A673 (cell line): ENCODE measurements around the gene KIF5A. TPM values are rescaled to one million over a fixed set of nuclear protein-coding genes. Genes with fewer than 3 reads are reported as not detected.
"Not testable (repeated sequence)": the region's sequence is repeated elsewhere in the genome, so short reads cannot be mapped to it uniquely, and the experiment has no call there.

ENCODE experiments used
- BruUV-seq: library from RNA; stranded (reverse); fragments of 400-500 nt; replicated peaks from 2 replicates; lab custom pipeline; 2021; lab: Mats Ljungman, UMichigan
- CTCF ChIA-PET: fragments of 300-600 bp; sonication (Branson Sonifier 250); formaldehyde crosslinking; loops from one replicate; lab custom pipeline; 2022; ENCODE audit warnings: antibody characterized with exemption; lab: Charles Lee
- POLR2A ChIA-PET: fragments of 300-600 bp; sonication (Branson Sonifier 250); formaldehyde crosslinking; loops from one replicate; lab custom pipeline; 2022; ENCODE audit warnings: antibody characterized with exemption; ENCODE audit not compliant: low non-redundant PET; lab: Charles Lee
- DNase-seq: peaks from one replicate; pipeline ENCODE4 v3.0.0-alpha.2; 2015; ENCODE audit warnings: low spot score
- H3K27ac ChIP-seq: fragments of 200-600 bp; sonication (generic); 2 replicates; pipeline ENCODE4 v1.5.1; 2016; ENCODE audit warnings: mixed run types, low read depth, mild to moderate bottlenecking, mixed read lengths, antibody characterized with exemption, low read length; ENCODE audit not compliant: poor library complexity, severe bottlenecking
- H3K27me3 ChIP-seq: fragments of 200-600 bp; sonication (generic); replicated peaks from 2 replicates; pipeline ENCODE4 v1.6.1; 2017; ENCODE audit warnings: mixed run types, low read depth, mild to moderate bottlenecking, mixed read lengths, antibody characterized with exemption, low read length; ENCODE audit not compliant: insufficient read depth, poor library complexity
- H3K36me3 ChIP-seq: fragments of 200-600 bp; sonication (generic); 2 replicates; pipeline ENCODE4 v1.6.1; 2016; ENCODE audit warnings: mixed run types, mild to moderate bottlenecking, mixed read lengths, antibody characterized with exemption, low read length; ENCODE audit not compliant: insufficient read depth, poor library complexity, severe bottlenecking
- H3K4me1 ChIP-seq: fragments of 200-600 bp; sonication (generic); 2 replicates; pipeline ENCODE4 v1.6.1; 2017; ENCODE audit warnings: mixed run types, mild to moderate bottlenecking, mixed read lengths, antibody characterized with exemption, low read length; ENCODE audit not compliant: insufficient read depth, poor library complexity, severe bottlenecking
- H3K4me3 ChIP-seq: fragments of 200-600 bp; sonication (generic); 2 replicates; pipeline ENCODE4 v1.5.1; 2016; ENCODE audit warnings: low read depth, mixed run types, mild to moderate bottlenecking, mixed read lengths, low read length; ENCODE audit not compliant: poor library complexity, severe bottlenecking
- H3K9me3 ChIP-seq: fragments of 200-600 bp; sonication (generic); 2 replicates; pipeline ENCODE4 v1.6.1; 2016; ENCODE audit warnings: mixed run types, low read depth, mild to moderate bottlenecking, mixed read lengths, antibody characterized with exemption, low read length; ENCODE audit not compliant: poor library complexity, severe bottlenecking
- CTCF ChIP-seq: fragments of 300-800, 200-600 bp; sonication (generic); conservative IDR thresholded peaks from 2 replicates; pipeline ENCODE4 v1.5.1; 2017; ENCODE audit warnings: low read depth, mild to moderate bottlenecking, antibody characterized with exemption, low read length, moderate library complexity, mixed read lengths
- EZH2 ChIP-seq: fragments of 200-600 bp; sonication (generic); IDR thresholded peaks from 2 replicates; pipeline ENCODE4 v1.6.1; 2017; ENCODE audit warnings: borderline replicate concordance, low read depth, mild to moderate bottlenecking, mixed read lengths, antibody characterized with exemption, low read length; ENCODE audit not compliant: poor library complexity, severe bottlenecking
- intact Hi-C: fragments of 100-400 bp; cut with micrococcal nuclease; formaldehyde crosslinking; loops from one replicate; pipeline ENCODE4 v1.10.0; 2022; ENCODE audit not compliant: unreplicated experiment
- total RNA-seq: library from RNA; stranded (reverse); gene quantifications from 2 replicates; pipeline ENCODE4 v1.2.3, GENCODE V29; 2021

KIF5A gene
- total RNA-seq, 1 experiment from 2014 or later, result 2.1 TPM

GRCh38 chr12:57564178-57564740 is 14.4 kb downstream of the KIF5A start:
- intact Hi-C loops, result no loop called here
- BruUV-seq, result no TSS peak
- no peak overlapping the region for H3K4me3 ChIP-seq
- TF ChIP-seq CTCF, result no peak
- TF ChIP-seq EZH2, result no peak
- no peaks in the 10 kb centered on the region for H3K4me1 ChIP-seq
- CTCF ChIA-PET, result no interaction called here
- POLR2A ChIA-PET, result no interaction called here
- H3K27me3 ChIP-seq, result no peaks in the 10 kb centered on the region
- DNase-seq, result no peak
- no peaks in the 10 kb centered on the region for H3K9me3 ChIP-seq
- H3K27ac ChIP-seq, result no peak overlapping the region
- no peaks in the 10 kb centered on the region for H3K36me3 ChIP-seq

GRCh38 chr12:57568838-57569237 is 19.0 kb downstream of the KIF5A start:
- no peaks in the 10 kb centered on the region for H3K27me3 ChIP-seq
- ChIA-PET CTCF (no interaction called here), POLR2A (no interaction called here)
- TF ChIP-seq EZH2, result no peak
- TF ChIP-seq CTCF, result no peak
- no peaks in the 10 kb centered on the region for H3K36me3 ChIP-seq
- no peak overlapping the region for H3K27ac ChIP-seq
- no peak for DNase-seq
- BruUV-seq, result no TSS peak
- H3K9me3 ChIP-seq, result no peaks in the 10 kb centered on the region
- H3K4me1 ChIP-seq, result no peaks in the 10 kb centered on the region
- intact Hi-C loops, result no loop called here
- H3K4me3 ChIP-seq, result no peak overlapping the region

GRCh38 chr12:57569858-57570257 is 20.0 kb downstream of the KIF5A start:
- DNase-seq, result no peak
- no peak overlapping the region for H3K4me3 ChIP-seq
- TF ChIP-seq EZH2, result no peak
- no peak for TF ChIP-seq CTCF
- POLR2A ChIA-PET, result no interaction called here
- intact Hi-C loops, result no loop called here
- CTCF ChIA-PET, result no interaction called here
- H3K27me3 ChIP-seq, result no peaks in the 10 kb centered on the region
- H3K27ac ChIP-seq, result no peak overlapping the region
- H3K4me1 ChIP-seq, result no peaks in the 10 kb centered on the region
- no TSS peak for BruUV-seq
- no peaks in the 10 kb centered on the region for H3K9me3 ChIP-seq
- H3K36me3 ChIP-seq, result no peaks in the 10 kb centered on the region

- CTCF ChIA-PET, result interaction anchor here (1.3 kb wide), 1 partner anchor 13 kb away, joined by 4 read pairs; no protein-coding TSS in a partner anchor
- DNase-seq, BruUV-seq, H3K4me3 ChIP-seq, POLR2A ChIA-PET, H3K9me3 ChIP-seq, H3K36me3 ChIP-seq, H3K27me3 ChIP-seq, H3K27ac ChIP-seq, intact Hi-C loops, H3K4me1 ChIP-seq: not testable (repeated sequence)
These were observed 20.6 kb downstream of the KIF5A start for GRCh38 chr12:57570438-57570837.
